Measurements from ENCODE around the gene MPP3. TPM values are rescaled to one million over a fixed set of nuclear protein-coding genes. Genes with fewer than 3 reads are reported as not detected.

MPP3 gene
- total and polyA plus RNA-seq, 2 of the 4 experiments (the other 2 are of a cell fraction) = 5.7 to 11.9 TPM

DNA sequence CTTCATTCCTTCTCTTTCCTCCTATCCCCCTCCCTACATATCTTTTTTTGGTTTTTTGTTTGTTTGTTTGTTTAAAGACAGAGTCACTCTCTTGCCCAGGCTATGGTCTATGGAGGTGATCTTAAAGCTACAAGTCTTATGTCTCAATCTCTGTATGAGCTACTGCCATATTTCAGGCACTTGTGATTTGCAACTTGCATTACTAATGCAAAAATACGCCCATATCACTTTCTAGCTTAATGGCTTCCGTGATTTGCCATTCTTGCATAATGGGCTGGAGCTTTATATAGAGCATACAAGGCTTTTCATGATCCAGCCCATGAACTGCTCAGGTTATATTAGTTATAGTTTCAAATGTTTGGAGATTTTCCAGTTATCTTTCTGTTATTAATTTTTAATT, 45.2 kb downstream of the MPP3 start:
- ChIA-PET POLR2A (ENCODE audit: unreplicated experiment) (no interaction called here), CTCF (interaction anchor here (1.3 kb wide), 1 partner anchor 58 kb away, joined by 3 read pairs; no protein-coding TSS in a partner anchor)
- no peak overlapping the region for H3K14ac ChIP-seq (replicated peaks; ENCODE audit: low read depth, low read length)
- no peak overlapping the region for H4K8ac ChIP-seq (ENCODE audit: low read depth in 2 of 2, low read length in 2 of 2)
- no CpG with 5 or more reads among the region's 2 CpGs for WGBS, 2 experiments (ENCODE audit: extremely low coverage in 2 of 2, insufficient read length in 1 of 2)
- H4K5ac ChIP-seq (ENCODE audit: low read depth, low read length) = no peak overlapping the region
- no peak overlapping the region for H4K91ac ChIP-seq (ENCODE audit: insufficient read depth, low read depth, low read length)
- no peaks in the 10 kb centered on the region for H3K9me3 ChIP-seq (ENCODE audit: control insufficient read depth, insufficient read depth, low read length)
- no peak overlapping the region for H2AK9ac ChIP-seq (replicated peaks; ENCODE audit: low read depth, low read length, poor library complexity)
- H3K36me3 ChIP-seq (ENCODE audit: control insufficient read depth, insufficient read depth, low read length) = no peaks in the 10 kb centered on the region
- H2BK20ac ChIP-seq (ENCODE audit: low read depth, low read length) = no peak overlapping the region
- H3K9me1 ChIP-seq (ENCODE audit: insufficient read depth, low read length) = peaks cover 7% of the 10 kb centered on the region
- H4K20me1 ChIP-seq (ENCODE audit: insufficient read depth, low read length) = no peaks in the 10 kb centered on the region; the same call in 1 of the 2 replicates
- no peak overlapping the region for H3K4me2 ChIP-seq (ENCODE audit: low read depth, low read length)
- DNase-seq (no peak), ATAC-seq (ENCODE audit: low read depth) (no peak)
- H3K27me3 ChIP-seq (ENCODE audit: control insufficient read depth, insufficient read depth, low read length) = no peaks in the 10 kb centered on the region
- no peak overlapping the region for H2BK15ac ChIP-seq (ENCODE audit: low read depth, low read length)
- H3K56ac ChIP-seq (ENCODE audit: extremely low read depth, insufficient read depth, low read length) = no peak overlapping the region
- H3K18ac ChIP-seq (ENCODE audit: low read depth, low read length) = no peak overlapping the region
- H3K27ac ChIP-seq (ENCODE audit: insufficient read depth, low read length) = no peak overlapping the region
- TF ChIP-seq MAFK (IDR thresholded peaks at IDR 0.05; ENCODE audit: low read depth, low read length) (no peak), BHLHE40 (IDR thresholded peaks at IDR 0.05; ENCODE audit: low read depth, low read length) (no peak), CEBPB (IDR thresholded peaks at IDR 0.05; ENCODE audit: low read depth, low read length) (no peak), CHD1 (IDR thresholded peaks at IDR 0.05; ENCODE audit: low read depth, low read length) (no peak), FOS (IDR thresholded peaks at IDR 0.05; ENCODE audit: low read depth, low read length) (no peak), SMC3 (IDR thresholded peaks at IDR 0.05; ENCODE audit: low read depth, low read length) (no peak), RFX5 (IDR thresholded peaks at IDR 0.05; ENCODE audit: low read depth, low read length) (no peak), MXI1 (IDR thresholded peaks at IDR 0.05; ENCODE audit: borderline replicate concordance, low read depth, low read length) (no peak), NFE2L2 (IDR thresholded peaks at IDR 0.05; ENCODE audit: low read depth, low read length) (no peak), MAZ (IDR thresholded peaks at IDR 0.05; ENCODE audit: borderline replicate concordance, low read depth, low read length) (no peak), RCOR1 (IDR thresholded peaks at IDR 0.05; ENCODE audit: insufficient replicate concordance, low read length) (no peak), RAD21 (IDR thresholded peaks at IDR 0.05; ENCODE audit: low read length) (no peak)
- TF ChIP-seq, protein P1, sequence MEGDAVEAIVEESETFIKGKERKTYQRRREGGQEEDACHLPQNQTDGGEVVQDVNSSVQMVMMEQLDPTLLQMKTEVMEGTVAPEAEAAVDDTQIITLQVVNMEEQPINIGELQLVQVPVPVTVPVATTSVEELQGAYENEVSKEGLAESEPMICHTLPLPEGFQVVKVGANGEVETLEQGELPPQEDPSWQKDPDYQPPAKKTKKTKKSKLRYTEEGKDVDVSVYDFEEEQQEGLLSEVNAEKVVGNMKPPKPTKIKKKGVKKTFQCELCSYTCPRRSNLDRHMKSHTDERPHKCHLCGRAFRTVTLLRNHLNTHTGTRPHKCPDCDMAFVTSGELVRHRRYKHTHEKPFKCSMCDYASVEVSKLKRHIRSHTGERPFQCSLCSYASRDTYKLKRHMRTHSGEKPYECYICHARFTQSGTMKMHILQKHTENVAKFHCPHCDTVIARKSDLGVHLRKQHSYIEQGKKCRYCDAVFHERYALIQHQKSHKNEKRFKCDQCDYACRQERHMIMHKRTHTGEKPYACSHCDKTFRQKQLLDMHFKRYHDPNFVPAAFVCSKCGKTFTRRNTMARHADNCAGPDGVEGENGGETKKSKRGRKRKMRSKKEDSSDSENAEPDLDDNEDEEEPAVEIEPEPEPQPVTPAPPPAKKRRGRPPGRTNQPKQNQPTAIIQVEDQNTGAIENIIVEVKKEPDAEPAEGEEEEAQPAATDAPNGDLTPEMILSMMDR (conservative IDR thresholded peaks at IDR 0.05; ENCODE audit: low read depth, low read length) = no peak
- no peak overlapping the region for H3K4me3 ChIP-seq (ENCODE audit: insufficient read depth, low read depth, low read length)
- no peak overlapping the region for H2AK5ac ChIP-seq (ENCODE audit: low read depth, low read length)
- no peak overlapping the region for H2BK5ac ChIP-seq (ENCODE audit: low read depth, low read length, poor library complexity, severe bottlenecking)
- peaks cover 5% of the 10 kb centered on the region for H3K4me1 ChIP-seq (ENCODE audit: control insufficient read depth, insufficient read depth, low read length)
- H3K9ac ChIP-seq (ENCODE audit: low read depth, low read length) = no peak overlapping the region
- H3K79me1 ChIP-seq (ENCODE audit: low read depth in 1 of 2, low read length in 2 of 2) = no peaks in the 10 kb centered on the region
- dilution Hi-C loops (cut with HindIII; ENCODE audit: low sequenced_read_pairs, unreplicated experiment) (no loop called here), in situ Hi-C loops (cut with MboI; ENCODE audit: low sequenced_read_pairs) (no loop called here), intact Hi-C loops (cut with micrococcal nuclease) (no loop called here)
- no peak overlapping the region for H3K23ac ChIP-seq (ENCODE audit: low read depth, low read length)
- no peak overlapping the region for H2AFZ ChIP-seq (replicated peaks; ENCODE audit: low read length, poor library complexity)
- H2BK120ac ChIP-seq (ENCODE audit: low read depth, low read length) = no peak overlapping the region
- H3K4ac ChIP-seq (ENCODE audit: low read depth, low read length) = no peak overlapping the region
- BruUV-seq (replicated peaks) = no TSS peak
